ENCODE results near the gene PRKCH. TPM values are rescaled to one million over a fixed set of nuclear protein-coding genes. Genes with fewer than 3 reads are reported as not detected.

The PRKCH gene
- total and polyA plus RNA-seq, 10 of the 15 experiments (the other 5 are each of a cell fraction or from before 2014, with no cell fraction given), result 10.7 to 140 (median 33.2) TPM

- no peak for TF ChIP-seq CTCF (IDR thresholded peaks at IDR 0.05 in 2 of 3, conservative IDR thresholded peaks at IDR 0.05 in 1 of 3; ENCODE audit: control insufficient read depth in 2 of 3, extremely low read depth in 1 of 3, insufficient read depth in 1 of 3, low read depth in 3 of 3, low read length in 3 of 3)
- no peak for TF ChIP-seq POLR2AphosphoS2 (IDR thresholded peaks at IDR 0.05; ENCODE audit: low read depth, low read length)
- TF ChIP-seq NFYB (IDR thresholded peaks at IDR 0.05; ENCODE audit: insufficient read depth, low read depth, low read length), result no peak
- TF ChIP-seq CUX1 (IDR thresholded peaks at IDR 0.05; ENCODE audit: insufficient replicate concordance, low read depth, low read length), result no peak
- TF ChIP-seq MYC (IDR thresholded peaks at IDR 0.05; ENCODE audit: insufficient read depth, insufficient read length, insufficient replicate concordance, low read length, severe bottlenecking), result no peak
- TF ChIP-seq LARP7 (IDR thresholded peaks at IDR 0.05), result no peak
- TF ChIP-seq STAT1 (conservative IDR thresholded peaks at IDR 0.05), result no peak
- no peak for TF ChIP-seq SIX5 (IDR thresholded peaks at IDR 0.05; ENCODE audit: low read depth, low read length, severe bottlenecking)
These were observed 189.6 kb downstream of the PRKCH start (continued) for GRCh38 chr14:61510736-61511557.

All from GM12878 (cell line).